ENCODE data around the gene NISCH. TPM values are rescaled to one million over a fixed set of nuclear protein-coding genes. Genes with fewer than 3 reads are reported as not detected.

Gene NISCH
- total RNA-seq, 1 experiment from 2014 or later, result 60.4 TPM

DNA sequence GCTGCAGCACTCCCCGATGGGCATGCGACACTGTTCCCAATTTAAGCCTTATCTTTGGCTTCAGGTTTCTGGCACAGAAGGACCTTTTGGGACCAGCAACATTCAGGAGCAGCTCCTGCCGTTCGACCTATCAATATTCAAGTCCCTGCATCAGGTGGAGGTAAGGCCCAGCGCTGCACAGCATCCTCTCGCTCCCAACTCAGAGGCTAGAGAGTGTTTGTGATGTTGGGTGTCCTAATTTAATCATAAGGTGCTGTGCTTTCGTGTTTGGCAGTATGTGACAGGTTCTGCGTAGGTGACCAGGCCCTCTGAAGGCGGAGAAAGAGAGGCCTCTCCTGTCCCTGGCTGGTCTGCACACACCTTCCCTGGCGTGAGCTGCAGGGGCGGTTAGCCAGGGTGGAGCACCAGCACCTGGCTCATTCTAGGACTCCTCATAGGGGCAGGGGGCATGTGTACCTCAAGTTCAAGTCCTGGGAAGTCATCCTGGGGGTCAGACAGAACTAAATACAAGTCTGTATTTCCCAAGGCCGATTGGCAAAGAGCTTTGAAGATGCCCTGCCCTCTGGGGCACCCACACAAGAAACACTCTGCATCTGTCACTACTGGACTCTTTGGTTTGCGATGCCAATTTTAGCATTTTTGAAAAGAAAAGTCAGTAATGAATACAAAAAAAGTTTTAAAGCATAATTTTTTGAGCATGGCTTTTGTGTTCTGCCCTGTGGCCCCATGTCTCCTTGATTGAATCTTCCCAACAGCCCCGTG, 17.0 kb downstream of the NISCH start:
- Histone ChIP-seq H3K4me2 (ENCODE audit: low read length) (no peak overlapping the region), H3K36me3 (ENCODE audit: low read depth, low read length) (peaks cover 39% of the 10 kb centered on the region), H2AFZ (ENCODE audit: low read length) (no peak overlapping the region), H3F3A (ENCODE audit: low read length, unreplicated experiment) (no peaks in the 10 kb centered on the region), H3K27me3 (ENCODE audit: low read length) (no peaks in the 10 kb centered on the region), H3K79me2 (ENCODE audit: low read length) (peaks cover 9% of the 10 kb centered on the region; the same call in 1 of the 2 replicates), H3K9me2 (replicated peaks; ENCODE audit: low read length) (no peaks in the 10 kb centered on the region), H3K27ac (ENCODE audit: low read length) (no peak overlapping the region), H3K4me3 (ENCODE audit: low read length) (no peak overlapping the region), H3K4me1 (ENCODE audit: insufficient read depth, low read length) (no peaks in the 10 kb centered on the region), H3K9ac (ENCODE audit: low read length) (no peak overlapping the region), H4K20me1 (ENCODE audit: low read length) (no peaks in the 10 kb centered on the region; the same call in 1 of the 2 replicates), H3K9me3 (ENCODE audit: low read length) (no peaks in the 10 kb centered on the region)
- BruUV-seq (replicated peaks), result no TSS peak
- TF ChIP-seq, protein P1, sequence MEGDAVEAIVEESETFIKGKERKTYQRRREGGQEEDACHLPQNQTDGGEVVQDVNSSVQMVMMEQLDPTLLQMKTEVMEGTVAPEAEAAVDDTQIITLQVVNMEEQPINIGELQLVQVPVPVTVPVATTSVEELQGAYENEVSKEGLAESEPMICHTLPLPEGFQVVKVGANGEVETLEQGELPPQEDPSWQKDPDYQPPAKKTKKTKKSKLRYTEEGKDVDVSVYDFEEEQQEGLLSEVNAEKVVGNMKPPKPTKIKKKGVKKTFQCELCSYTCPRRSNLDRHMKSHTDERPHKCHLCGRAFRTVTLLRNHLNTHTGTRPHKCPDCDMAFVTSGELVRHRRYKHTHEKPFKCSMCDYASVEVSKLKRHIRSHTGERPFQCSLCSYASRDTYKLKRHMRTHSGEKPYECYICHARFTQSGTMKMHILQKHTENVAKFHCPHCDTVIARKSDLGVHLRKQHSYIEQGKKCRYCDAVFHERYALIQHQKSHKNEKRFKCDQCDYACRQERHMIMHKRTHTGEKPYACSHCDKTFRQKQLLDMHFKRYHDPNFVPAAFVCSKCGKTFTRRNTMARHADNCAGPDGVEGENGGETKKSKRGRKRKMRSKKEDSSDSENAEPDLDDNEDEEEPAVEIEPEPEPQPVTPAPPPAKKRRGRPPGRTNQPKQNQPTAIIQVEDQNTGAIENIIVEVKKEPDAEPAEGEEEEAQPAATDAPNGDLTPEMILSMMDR (conservative IDR thresholded peaks at IDR 0.05; ENCODE audit: low read depth, low read length), result peak; percentile 10; the same call in 1 of the 2 replicates
- TF ChIP-seq EZH2phosphoT487 (IDR thresholded peaks at IDR 0.05; ENCODE audit: borderline replicate concordance, low read length), result no peak
- ChIA-PET POLR2A (ENCODE audit: unreplicated experiment) (no interaction called here), CTCF (no interaction called here)
- DNase-seq (no peak), ATAC-seq (no peak)
- intact Hi-C loops (cut with micrococcal nuclease), result loop anchor here (2.0 kb wide), 1 partner anchor 60 kb away; the partner anchor contains the start of gene NT5DC2

DNA sequence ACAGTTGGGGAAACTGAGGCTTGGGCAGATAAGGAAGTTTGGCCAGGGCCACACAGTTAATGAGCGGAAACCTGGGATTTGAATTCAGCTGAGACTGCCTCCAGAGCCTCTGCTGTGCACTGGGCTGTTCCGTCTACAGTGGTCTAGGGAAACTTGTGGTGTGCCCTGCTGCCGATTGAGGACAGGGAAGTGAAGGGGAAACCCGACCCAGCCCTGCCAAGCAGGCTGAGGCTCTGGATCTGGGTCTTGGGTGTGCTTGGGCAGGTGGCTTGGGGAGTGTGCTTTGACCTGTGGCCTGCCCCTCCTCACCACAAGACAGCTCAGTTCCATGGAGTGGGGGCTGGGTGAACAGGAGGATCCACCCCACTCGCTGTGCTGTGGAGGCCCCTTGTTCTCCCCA, 17.6 kb downstream of the NISCH start:
- BruUV-seq (replicated peaks), result no TSS peak
- peaks cover 43% of the 10 kb centered on the region for H3K36me3 ChIP-seq (ENCODE audit: low read depth, low read length)
- no peak overlapping the region for H2AFZ ChIP-seq (ENCODE audit: low read length)
- H3K9ac ChIP-seq (ENCODE audit: low read length), result no peak overlapping the region
- H3K27ac ChIP-seq (ENCODE audit: low read length), result no peak overlapping the region
- ChIA-PET CTCF (no interaction called here), POLR2A (ENCODE audit: unreplicated experiment) (no interaction called here)
- no peak overlapping the region for H3K4me3 ChIP-seq (ENCODE audit: low read length)
- ATAC-seq (no peak), DNase-seq (no peak)
- H3K27me3 ChIP-seq (ENCODE audit: low read length), result no peaks in the 10 kb centered on the region
- no peaks in the 10 kb centered on the region for H3F3A ChIP-seq (ENCODE audit: low read length, unreplicated experiment)
- no peak for TF ChIP-seq EZH2 (IDR thresholded peaks at IDR 0.05; ENCODE audit: low read length, unreplicated experiment)
- TF ChIP-seq EZH2phosphoT487 (IDR thresholded peaks at IDR 0.05; ENCODE audit: borderline replicate concordance, low read length), result no peak
- TF ChIP-seq, protein P1 (conservative IDR thresholded peaks at IDR 0.05; ENCODE audit: low read depth, low read length), result no peak
- 0 out of 2 replicates have a peak, but pooled peaks cover 5% of the 10 kb centered on the region for H3K79me2 ChIP-seq (ENCODE audit: low read length)
- H4K20me1 ChIP-seq (ENCODE audit: low read length), result no peaks in the 10 kb centered on the region; the same call in 1 of the 2 replicates
- no peaks in the 10 kb centered on the region for H3K9me2 ChIP-seq (replicated peaks; ENCODE audit: low read length)
- no peaks in the 10 kb centered on the region for H3K4me1 ChIP-seq (ENCODE audit: insufficient read depth, low read length)
- intact Hi-C loops (cut with micrococcal nuclease), result loop anchor here (2.0 kb wide), 1 partner anchor 60 kb away; the partner anchor contains the start of gene NT5DC2
- H3K9me3 ChIP-seq (ENCODE audit: low read length), result no peaks in the 10 kb centered on the region
- no peak overlapping the region for H3K4me2 ChIP-seq (ENCODE audit: low read length)

All from PC-3 (cell line).